ENCODE data around the gene SAC3D1.

SAC3D1 gene

DNA sequence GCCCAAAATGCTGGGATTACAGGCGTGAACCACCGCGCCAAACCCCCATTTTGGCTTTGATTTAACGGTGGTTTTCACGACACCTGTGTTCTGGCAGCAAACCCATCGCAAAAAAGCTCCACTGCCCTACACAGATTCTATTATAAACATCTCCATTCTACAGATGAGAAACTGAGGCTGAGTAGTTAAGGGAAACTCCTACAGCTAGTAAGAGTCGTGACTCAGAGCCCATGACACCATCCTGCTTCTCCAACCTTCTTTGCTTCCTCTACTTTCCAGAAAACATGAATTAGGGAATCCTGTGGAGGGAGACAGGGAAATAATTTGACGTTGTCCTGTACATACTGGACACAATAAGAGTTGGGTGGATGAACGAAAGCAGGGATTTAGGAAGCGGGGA is 14.2 kb upstream of the SAC3D1 start:
- DNase-seq, result no peak

DNA sequence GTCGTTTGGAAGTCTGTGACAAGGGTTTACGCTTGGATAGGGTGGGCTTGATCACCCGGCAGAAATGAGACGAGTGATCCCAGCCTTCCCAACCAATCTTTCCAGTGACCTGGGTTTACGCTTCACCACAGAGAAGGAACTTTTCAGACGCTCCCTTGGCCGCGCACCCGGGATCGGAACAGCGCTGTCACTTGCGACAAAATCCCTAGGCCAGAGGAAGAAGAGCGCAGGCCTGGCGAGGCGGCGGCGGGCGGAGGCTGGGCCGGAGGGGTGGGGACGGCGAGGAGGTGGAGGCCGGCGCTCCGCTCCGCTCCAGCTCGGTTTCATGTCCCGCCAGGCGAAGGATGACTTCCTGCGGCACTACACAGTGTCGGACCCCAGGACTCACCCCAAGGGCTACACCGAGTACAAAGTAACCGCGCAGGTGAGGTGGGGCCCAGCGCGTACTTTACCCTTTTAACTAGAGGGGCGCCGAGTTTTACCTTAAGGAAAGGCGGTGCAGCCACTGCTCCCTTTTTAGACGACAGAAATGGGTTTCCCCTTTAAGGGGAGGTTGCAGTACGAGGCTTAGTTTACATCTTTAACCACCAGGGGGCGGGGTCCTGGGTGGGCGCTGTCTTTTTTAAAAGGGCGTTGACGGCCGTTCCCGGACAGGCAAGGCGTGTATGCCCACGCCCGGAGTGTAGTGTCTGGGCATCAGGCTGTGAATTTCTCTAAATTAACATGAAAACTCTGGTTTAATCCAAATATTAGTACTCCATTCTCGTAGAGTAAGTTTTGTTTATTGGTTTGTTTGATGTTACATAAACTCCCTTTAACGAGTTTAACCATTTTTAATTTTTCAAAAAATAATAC is 13.6 kb upstream of the SAC3D1 start, which contains the start of gene SNX15:
Gene SNX15 (plus strand): TSS at position 227 of the 855 bp plus-strand sequence. CDS start 99 bp downstream, at position 326.
- peak; percentile 83 for DNase-seq

DNA sequence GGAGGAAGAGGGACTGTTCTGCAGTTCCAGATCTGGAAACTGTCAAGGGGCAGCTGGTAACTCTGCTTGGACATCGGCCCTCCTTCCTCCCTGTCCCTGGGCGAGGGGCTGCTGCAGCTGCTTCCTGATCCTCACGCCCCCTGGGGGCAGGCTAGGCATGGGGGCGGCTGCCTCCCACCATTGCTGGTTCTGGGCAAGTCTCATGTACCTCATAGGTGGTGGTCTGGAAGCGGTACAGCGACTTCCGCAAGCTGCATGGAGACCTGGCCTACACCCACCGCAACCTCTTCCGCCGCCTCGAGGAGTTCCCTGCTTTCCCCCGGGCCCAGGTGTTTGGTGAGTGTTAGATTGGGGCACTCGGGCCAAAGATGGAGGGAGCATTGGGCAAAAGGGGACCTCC is 8.8 kb upstream of the SAC3D1 start:
- no peak for DNase-seq

DNA sequence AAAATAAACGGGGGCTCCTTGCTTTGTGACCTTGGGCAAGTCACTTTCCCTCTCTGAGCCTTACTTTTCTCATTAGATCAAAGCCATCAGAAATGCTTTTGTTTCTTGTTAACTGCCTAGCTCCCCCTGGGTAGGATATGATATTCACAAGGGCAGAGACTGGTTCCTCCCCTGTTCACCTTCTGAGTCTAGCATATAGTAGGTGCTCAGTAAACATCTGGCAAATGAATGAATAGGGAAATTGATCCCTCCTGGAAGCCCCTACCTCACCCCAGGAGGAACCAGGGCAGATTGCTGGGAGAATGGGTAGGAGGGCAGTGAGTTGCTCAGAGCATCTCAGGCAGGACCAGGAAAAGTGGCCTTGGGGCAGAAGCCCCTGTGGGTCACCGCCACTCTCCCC is 6.6 kb upstream of the SAC3D1 start:
- no peak for DNase-seq

DNA sequence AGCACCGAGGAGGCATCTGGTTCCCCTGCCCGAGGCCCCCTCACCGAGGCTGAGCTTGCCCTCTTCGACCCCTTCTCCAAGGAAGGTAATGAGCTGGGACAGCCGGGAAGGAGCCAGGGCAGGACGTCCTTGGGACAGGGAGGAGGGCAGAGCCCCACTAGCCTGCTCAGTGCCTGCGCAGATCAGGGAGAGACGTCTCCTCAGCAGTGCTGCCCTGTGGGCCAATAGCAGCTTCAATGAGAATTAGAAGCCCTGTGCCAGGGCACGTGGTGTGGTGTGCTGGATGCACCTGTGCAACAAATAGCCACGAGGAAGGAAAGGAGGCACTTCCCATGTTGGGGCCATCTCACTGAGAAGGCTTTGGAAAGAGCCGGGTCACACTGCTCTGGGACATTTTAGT is 5.4 kb upstream of the SAC3D1 start:
- no peak for DNase-seq

DNA sequence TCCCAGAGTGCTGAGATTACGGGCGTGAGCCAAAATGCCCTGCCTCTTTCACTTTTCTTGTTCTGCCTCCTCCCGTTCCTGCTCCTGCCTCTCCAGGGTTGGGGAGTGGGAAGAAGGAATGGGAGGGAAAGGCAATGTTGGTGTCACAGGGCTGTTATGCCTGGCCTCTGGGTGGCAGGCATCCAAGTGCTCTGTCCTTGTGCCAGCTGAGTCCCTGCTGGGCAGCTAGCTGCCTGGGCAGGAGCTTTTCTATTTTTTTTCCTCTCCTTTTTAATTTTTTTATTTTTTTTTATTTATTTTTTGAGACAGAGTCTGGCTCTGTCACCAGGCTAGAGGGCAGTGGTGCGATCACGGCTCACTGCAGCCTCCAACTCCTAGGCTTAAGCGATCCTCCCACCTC is 4.1 kb upstream of the SAC3D1 start:
- no peak for DNase-seq

DNA sequence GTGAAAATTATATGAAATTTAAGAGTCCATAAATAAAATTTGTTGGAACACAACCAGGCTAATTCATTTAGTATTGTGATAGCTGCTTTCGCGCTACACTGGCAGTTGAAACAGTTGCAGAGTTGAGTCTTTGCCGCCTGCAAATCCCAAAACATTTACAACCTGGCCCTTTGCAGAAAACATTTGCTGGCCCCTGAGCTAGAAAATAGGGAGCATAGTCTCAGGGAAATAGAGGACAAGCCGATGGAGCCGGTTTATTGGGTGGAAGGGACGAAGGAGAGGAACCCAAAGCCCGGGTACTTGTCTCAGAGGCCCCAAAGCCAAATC is 527 bp upstream of the SAC3D1 start:
- no peak for DNase-seq

DNA sequence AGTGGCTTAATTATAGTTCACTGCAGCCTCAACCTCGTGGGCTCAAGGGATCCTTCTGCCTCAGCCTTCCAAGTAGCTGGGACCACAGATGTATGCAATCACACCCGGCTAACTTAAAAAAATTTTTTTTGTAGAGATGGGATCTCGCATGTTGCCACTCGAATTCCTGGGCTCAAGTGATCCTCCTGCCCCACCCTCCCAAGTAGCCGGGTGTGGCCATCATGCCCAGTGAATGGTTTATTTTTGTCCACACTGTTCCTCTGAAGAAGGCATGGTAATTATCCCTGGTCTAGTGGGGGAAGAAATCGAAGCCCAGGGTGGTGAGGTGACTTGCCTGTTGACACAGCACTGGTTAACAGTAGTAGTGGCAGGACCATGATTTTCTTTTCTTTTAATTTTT is 1.9 kb downstream of the SAC3D1 start:
- DNase-seq, result no peak

DNA sequence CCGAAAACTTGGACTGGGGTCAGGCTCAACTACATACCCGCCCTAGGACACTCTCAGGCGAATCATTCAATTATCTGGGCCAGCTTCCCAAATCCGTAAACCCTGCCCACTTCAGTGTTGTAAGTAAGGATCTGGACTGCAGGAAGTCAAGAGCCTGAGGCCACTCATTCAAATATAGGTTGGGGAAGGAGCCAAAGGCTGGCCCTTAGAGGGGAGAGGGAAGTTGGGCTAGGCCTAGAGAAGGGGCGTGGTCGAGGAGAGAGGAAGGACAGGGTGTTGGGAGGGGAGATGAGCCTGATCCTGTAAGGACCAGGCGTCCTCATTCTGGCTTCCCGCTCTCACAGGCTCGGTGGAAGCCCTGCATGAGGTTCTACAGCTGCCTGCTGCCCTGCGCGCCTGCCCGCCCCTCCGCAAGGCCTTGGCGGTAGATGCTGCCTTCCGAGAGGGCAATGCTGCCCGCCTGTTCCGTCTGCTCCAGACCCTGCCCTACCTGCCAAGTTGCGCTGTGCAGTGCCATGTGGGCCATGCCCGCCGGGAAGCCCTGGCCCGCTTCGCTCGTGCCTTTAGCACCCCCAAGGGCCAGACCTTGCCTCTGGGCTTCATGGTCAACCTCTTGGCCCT is 3.0 kb downstream of the SAC3D1 start:
- DNase-seq, result no peak

DNA sequence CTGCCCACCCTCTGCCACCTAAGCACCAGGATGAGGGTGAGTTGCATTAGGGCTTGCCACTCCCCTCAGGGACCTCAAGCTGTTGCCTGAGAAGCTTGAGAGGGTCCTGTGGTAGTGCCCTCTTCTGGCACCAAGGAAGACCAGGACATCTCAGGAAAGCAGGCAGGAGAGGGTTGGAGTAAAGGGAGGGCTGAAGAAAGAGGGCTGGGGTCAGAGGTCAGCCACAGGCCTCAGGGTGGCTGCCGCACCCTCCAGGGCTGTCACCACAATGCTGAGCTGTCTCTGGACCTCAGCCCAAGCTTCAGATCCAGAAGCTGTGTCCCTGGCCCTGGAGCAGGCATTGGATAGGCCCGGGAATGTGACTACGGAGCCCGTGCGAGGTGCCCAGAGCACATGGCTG is 4.1 kb downstream of the SAC3D1 start:
- no peak for DNase-seq

DNA sequence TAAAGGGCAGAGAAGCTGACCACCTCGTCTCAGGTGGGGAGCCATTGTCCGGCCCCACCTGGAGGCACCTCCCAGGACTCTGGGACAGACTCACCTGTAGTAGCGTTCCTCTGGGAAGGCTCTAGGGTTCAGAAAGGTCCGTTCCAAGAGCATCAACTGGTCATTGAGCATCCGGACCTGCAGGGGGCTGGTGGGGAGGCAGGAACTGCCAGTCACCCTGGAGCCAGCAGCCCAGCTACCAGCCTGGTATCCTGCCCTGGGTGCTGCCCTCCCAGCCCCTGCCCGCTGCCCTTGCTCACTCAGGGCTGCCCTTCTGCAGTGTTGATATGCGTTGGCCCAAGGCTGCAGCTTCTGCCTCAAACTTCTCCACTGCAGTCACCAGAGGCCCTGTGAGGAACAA is 4.7 kb downstream of the SAC3D1 start:
- no peak for DNase-seq

DNA sequence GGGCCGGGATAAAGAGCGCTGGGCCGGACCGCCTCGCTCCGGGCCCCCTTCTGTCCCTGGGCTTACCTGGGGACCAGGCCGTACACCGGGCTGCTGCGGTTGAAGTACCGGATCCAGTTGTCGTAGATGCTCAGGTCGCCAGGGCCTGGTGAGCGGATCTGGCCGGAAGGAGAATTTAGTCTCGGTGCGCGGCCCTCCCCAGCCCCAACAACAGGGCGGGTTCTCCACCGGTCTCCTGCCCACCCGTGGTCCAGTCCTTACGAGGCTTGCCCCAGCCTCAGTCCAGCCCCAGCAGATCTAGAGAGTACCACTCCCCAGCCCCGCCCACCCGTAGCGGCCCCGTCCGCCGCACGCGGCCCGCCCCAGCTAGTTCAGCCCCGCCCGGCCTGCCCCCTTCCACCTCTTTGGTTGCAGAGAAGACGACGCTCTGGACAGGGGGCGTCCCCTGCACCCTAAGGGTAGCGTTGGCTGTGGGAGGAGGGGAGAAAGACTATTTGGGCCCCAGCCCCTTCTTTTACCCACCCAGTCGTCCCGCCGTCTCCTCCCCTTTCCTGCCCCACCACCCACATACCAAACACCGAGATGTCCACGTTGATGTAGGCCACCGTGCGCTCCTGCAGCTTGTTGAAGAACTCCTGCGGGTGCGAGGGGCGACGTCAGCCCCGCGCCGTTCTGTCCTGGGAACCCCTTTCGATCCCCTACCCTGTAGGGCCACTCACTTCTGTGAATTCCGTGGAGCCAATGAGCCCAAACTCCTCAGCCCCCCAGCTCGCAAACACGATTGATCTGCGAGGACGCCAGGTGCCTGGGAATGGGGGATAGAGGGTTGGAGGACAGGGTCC is 6.8 kb downstream of the SAC3D1 start:
- peak; percentile 9 for DNase-seq

DNA sequence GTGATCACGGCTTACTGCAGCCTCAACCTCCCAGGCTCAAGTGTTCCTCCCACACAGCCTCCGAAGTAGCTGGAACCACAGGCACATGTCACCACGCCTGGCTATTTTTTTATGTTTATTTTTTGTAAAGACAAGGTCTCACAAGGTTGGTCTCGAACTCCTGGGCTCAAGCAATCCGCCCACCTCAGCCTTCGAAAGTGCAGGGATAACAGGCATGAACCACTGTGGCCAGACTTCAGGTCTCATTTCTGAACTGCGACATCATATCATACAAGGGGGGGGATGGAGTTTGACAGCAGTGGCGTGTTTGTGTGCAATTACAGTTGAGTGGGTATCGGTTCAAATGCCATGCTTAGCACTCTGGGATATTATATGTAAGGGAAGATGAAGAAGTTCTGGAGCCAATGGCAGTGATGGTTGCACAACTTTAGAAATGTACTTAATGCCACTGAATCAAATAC is 10.4 kb downstream of the SAC3D1 start:
- DNase-seq, result no peak

DNA sequence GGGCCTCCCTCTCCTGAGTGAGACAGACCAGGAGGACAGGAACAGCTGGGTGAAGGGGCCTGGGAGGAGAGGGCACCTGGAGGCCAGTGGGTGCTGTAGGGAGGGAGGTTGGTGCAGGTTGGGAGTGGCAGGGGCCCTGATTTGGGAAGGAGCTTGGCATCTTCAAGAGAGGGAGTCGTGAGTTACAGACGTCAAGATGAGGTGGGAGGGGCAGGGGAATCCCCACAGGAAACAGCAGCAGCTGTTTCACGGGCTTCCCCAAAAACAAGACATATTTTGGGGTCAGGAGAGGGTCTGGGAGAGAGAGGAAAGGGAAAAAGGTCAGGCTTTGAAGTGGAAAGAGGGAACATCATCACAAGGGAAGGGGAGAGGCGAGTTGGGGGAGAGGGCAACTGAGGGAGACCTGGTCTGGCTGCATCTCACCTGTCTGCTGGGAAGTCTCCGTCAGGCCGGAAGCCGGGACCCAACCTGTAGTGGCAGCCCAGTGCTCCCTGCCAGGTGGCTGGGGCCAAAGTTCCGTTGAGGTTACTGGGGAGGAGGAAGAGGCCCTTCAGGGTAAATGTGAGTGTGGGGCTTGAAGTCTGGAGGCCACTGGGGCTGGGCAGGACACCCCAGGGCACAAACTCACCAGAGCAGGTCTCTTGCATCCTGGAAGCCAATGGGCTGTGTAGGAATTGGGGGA is 13.0 kb downstream of the SAC3D1 start:
- peak; percentile 4 for DNase-seq

DNA sequence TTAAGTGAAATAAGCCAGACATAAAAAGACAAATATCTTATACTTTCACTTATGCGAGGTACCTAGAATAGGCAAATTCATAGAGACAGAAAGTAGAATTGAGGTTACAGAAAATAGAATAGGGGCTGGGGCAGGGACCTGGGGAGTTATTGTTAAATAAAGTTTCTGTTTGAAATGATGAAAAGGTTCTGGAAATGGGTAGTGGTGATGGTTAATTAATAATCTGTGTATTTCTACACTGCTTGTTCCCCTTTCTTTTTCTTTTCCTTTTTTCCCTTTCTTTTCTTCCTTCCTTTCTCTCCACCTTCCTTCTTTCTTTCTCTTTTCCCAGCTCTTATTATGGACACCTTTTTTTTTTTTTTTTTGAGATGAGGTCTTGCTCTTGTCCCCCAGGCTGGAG is 14.5 kb downstream of the SAC3D1 start:
- DNase-seq, result no peak

DNA sequence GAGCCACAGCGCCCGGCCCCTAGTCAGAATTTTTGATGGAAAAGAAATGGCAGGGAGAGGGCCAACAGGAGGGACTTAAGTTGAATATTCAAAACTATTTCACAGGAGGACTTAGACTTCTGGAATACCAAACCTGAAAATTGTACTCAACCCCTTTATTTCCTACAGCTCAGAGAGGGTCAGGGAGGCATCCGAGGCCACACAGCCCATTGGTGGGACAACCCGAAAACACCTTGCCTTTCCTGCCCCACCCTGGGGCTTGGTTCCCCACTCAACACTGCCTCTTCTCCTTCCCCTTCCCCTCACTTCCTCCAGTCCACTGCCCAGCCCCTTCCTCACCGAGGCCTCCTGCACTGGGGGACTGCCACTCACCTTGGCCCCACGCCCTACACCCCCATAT is 16.0 kb downstream of the SAC3D1 start:
- no peak for DNase-seq

DNA sequence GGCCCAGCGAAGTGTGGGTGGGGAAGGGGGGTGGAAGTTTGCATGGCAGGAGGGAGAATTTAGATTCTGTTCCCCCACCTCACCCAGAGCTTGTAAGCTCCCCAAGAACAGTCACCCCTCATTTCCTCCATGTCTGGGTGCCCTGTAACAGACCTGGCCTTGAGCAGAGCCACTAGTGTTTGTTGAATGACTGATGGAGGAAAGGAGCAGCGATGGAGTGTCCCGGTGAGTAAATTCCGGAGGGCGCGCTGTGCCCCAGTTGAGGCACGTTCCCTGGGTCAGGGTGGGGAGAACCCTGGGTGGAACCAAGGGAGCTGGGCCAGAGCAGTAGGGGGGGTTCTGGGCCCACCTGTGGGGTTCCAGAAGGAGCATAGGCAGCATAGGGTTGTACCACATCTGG is 16.5 kb downstream of the SAC3D1 start:
- DNase-seq, result no peak

DNA sequence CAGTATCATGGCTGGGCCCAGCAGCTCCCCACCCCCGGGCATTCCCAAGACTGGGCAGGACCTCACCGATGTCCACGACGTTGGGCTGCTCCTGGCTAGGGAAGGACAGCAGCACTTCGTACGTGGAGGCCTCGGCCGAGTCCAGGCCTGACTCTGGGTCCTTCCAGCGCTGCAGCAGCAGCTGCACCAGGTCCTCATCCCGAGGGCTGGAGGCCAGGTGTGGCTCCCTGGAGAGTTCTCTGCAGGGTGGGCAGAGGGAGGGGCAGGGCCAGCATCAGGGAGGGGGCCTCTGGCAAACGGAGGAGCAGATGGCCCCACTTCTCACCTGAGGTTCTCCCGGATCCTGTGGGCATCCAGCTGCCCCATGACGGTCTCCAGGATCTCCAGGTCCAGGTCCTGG is 17.0 kb downstream of the SAC3D1 start:
- DNase-seq, result no peak

DNA sequence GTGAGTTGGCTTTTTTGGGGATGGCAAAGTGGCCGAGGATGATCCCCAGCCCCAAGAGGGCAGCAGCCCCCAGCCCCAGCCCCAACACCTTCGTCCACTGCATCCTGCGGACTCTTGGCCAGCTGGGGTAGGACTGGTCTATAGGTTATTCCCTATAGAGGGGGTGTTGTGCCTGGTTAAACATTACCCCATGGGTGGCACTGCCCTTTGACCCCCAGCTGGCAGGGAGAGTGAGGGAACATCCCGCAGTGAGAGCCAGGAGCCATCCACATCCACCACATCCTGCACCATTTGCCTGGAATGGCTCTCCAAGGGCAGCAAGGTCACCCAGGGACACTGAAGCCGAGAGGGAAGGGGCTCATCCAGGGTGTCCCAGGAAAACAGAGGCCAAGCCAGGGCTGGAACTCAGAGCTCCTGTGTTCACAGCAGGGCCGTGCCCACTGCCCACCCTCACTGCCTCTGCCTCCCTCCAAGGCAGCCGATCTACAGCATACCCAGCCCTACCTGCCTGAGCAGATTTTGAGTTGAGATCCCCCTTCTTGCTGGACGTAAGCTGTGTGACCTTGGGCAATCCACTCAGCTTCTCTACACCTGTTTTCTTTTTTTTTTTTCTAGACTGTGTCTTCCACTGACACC is 17.5 kb downstream of the SAC3D1 start, which contains the start of gene NAALADL1:
Gene NAALADL1 (minus strand): TSS at position 135 of the 636 bp plus-strand sequence. CDS start 32 bp downstream, at position 103.
- no peak for DNase-seq

DNA sequence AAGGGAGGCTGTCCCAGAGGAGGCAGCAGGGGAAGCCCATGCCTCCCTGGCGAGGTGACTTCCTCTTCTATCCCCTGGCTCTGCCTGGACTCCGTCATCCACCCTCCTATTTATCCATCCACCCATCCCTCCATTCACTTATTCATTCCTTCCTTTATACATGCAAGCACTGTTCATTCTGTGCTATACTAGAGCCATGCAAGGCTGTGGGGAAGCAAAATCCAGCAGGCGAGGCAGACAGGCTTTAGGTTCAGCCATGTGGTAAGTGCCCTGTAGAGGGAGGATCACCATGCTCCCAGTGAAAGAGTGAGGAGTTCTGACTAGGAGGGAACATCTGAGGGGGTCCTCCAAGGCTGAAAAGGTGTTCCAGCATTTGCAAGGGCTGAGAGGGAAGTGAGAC is 18.5 kb downstream of the SAC3D1 start:
- no peak for DNase-seq

DNA sequence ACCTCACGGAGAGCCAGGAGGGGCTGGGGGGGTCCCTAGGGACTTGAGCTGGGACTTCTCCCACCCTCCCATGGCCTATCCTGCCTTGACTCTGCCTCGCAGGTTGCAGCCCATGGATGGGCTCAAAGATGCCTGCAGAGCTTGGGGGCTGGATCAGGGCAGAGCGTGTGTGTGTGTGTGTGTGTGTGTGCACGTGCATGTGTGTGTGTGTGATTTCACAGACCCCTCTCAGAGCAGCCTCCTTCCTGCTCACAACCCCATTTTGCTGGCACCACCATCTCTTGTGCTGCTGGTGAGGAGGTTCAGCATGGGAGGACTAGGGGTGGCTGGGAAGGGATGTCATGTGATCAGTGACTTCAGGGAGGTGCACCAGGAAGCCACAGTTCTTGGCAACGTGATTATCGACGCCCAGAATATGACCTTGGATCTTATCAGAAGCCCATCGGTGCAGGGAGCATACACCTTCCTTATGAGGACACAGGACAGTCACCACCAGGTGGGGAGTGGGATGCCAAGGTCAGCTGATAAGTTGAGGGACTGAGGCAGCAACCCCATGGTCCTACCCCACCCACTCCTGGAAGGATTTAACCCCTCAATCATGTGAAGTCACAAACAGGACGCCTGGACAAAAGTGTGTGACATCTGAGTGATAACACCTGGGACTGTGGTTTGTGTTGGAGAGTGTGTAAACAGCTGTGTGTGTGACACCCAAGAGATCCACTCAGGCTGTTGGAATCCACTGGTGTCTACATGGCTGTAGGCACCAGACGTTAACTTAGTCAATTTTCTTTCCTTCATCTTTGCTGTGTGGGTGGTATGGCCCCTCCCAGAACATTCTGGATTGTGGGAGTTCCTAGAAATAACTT is 19.2 kb downstream of the SAC3D1 start:
- DNase-seq, result no peak
